CD4-positive, alpha-beta T cell treated with Interleukin-6 at 100 ng/mL for 8 hours (primary cell): Measurements from ENCODE around the gene CSF1.
"Not testable (repeated sequence)": the region's sequence is repeated elsewhere in the genome, so short reads cannot be mapped to it uniquely, and the experiment has no call there.

Experiments used
- DNase-seq: peaks from one replicate; pipeline ENCODE4 v3.0.0-alpha.2; 2020; ENCODE audit warnings: mixed read lengths, low spot score

The CSF1 gene

GRCh38 chr1:109910123-109910962 is at the start of gene CSF1:
CSF1 (plus strand) TSS chr1:109910849; CDS start chr1:109911024, 175 bp downstream.
- peak; percentile 46 for DNase-seq

- DNase-seq, result not testable (repeated sequence)
Measured at GRCh38 chr1:109861616-109862015, 49.0 kb upstream of the CSF1 start.

GRCh38 chr1:109863667-109864046 is 47.0 kb upstream of the CSF1 start:
- DNase-seq, result no peak

GRCh38 chr1:109864047-109864822 is 46.4 kb upstream of the CSF1 start:
- no peak for DNase-seq

DNA sequence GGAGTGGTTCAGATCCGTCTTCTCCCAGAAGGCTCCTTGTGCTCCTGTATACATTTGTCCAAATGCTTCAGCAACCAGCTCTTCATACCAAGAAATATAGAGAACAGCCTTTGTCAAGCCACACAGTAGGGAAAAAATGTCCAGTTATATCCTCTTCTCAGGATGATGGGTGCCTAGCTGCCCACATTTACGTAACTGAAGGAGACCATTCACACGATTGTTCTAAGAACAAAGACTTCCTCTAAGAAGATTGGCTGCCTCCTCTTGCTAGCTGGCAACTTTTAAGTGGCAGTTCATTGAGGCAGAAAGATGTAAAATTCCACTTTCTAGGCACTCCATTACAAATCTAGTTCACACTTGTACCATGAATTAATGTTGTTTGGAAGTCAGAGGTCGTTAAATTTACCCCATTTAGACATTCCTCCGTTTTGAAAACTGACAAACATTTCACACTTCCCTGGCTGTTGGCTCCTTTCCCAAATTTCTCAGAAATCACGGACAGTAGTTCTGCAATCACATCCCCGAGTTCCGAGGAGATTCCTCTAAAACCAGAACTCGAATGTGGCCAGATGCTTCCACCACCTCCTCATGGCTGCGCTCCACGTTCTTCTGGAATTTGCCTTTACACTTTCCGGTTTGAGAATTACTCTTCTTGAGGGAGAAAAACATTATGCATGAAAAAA is 45.6 kb upstream of the CSF1 start:
- DNase-seq, result no peak

- DNase-seq, result no peak
Measured at GRCh38 chr1:109866071-109866470, 44.6 kb upstream of the CSF1 start.

DNA sequence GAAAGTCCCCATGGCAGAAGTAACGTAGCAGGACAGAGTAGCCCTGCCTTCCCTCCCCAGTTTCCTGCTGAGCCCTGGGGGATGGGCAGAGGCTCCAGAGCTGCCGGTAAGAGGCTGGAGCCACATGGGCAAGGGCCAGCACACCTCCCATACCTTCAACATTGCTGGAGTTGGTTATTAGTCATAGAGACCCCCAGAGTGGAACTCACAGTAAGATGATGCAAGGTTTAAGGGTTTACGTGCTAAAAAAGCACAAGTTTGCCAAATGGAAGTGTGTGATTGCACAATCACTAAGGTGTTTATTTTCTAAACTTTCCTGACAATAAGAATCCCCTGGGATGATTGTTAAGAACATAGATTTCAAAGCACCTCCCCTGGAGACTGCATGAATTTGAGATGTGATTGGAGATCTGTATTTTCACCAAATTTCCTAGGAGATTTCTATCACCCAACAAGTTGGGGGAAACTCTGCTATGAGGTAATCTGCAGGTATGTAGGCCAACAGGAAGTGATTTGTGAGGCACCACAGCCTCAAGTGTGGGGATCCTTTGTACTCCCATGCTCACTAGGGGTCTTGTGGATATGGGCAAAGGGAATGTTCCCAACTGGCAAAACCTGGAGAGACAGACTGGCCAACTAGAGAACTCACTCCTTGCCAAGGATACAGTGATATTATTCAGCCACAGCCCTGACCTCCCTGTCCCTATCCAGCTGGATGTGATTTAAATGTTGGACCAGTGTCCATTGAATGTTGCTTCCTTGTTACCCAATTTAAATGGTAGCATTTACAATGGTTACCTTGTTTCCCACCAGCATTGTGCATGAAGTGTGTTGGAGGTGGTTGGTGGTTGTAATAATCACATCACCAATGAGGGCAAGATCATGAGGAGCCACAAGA is 37.1 kb upstream of the CSF1 start:
- DNase-seq, result no peak

- DNase-seq, result no peak
Measured at GRCh38 chr1:109874445-109874844, 36.2 kb upstream of the CSF1 start.

- DNase-seq, result no peak
Measured at GRCh38 chr1:109875874-109876273, 34.8 kb upstream of the CSF1 start.

GRCh38 chr1:109876617-109877316 is 33.9 kb upstream of the CSF1 start:
- DNase-seq, result no peak

DNA sequence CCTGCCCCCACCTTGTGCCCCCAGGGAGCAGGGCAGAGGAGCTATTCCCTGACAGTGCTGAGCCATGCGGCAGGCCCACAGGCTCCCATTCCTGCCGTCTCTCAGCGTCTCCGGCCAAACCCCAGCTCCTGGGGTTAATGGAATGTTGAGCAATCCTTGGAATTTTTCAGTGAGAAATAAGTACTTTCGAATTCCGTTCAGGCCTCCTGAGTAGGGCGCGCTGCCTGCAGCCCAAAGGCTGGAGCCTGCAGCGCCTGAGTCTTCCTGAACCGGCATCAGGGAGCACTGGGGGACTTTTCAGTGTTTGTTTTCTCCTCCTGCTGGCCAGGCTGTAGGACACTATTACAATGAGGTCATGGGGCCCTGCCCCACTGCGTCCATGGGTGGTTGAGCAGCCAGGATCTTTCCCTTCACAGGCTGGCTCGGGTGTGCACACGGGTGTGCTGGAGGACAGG is 33.3 kb upstream of the CSF1 start:
- no peak for DNase-seq

- no peak for DNase-seq
Measured at GRCh38 chr1:109877776-109878175, 32.9 kb upstream of the CSF1 start.

DNA sequence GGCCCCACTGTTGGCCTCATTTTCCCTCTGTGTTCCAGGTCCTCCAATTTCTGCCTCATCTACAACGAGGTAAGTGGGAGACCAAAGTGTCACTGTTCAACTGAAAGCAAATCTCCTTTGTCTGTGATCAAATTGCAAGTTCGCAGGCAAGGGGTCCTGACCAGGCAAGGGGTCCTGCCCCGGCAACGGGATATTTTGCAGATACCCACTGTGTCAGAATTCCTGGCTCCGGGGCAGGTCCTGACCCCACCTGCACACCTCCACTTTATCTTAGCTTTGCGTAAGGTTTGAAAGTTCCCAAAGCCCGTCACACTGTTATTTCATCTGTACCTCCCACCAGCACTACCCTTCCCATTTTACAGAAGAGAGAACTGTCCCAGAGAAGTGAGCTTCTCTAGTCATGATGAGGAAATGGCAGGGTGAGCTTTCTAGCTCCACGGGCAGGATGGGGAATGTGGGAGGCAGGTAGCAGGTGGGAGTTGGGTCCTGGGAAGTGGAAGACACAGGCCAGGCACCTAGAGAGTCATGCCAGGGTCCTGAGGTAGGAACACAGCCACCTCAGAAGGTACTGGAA is 32.0 kb upstream of the CSF1 start:
- no peak for DNase-seq

GRCh38 chr1:109879371-109879770 is 31.3 kb upstream of the CSF1 start:
- not testable (repeated sequence) for DNase-seq

DNA sequence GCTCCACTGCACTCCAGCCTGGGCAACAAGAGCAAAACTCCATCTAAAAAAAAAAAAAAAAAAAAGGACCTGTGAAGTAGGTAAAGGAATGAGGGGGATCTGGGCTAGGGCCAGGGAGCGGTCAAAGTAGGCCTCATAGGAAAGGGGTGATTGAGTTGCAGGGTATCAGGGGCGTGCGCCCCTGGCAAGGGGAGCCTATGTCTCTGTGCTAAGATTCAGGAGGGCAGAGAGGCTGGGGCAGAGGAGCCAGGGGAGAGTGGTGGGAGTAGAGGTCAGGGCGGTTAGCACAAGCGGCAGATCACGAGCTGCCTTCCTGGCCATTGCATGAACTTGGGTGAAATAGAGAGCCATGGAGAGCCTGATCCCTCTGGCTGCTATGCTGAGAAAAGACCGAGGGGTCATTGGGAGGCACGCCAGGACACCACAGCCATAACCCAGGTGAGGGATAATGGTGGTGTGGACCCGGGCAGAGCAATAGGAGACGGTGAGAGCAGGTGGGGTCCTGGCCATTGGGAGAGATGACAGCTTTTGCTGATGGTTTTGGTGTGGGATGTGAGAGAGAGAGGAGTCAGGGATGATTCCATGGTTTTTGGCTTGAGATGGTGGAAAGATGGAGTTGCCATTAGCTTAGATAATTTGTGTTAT is 30.6 kb upstream of the CSF1 start:
- no peak for DNase-seq

DNA sequence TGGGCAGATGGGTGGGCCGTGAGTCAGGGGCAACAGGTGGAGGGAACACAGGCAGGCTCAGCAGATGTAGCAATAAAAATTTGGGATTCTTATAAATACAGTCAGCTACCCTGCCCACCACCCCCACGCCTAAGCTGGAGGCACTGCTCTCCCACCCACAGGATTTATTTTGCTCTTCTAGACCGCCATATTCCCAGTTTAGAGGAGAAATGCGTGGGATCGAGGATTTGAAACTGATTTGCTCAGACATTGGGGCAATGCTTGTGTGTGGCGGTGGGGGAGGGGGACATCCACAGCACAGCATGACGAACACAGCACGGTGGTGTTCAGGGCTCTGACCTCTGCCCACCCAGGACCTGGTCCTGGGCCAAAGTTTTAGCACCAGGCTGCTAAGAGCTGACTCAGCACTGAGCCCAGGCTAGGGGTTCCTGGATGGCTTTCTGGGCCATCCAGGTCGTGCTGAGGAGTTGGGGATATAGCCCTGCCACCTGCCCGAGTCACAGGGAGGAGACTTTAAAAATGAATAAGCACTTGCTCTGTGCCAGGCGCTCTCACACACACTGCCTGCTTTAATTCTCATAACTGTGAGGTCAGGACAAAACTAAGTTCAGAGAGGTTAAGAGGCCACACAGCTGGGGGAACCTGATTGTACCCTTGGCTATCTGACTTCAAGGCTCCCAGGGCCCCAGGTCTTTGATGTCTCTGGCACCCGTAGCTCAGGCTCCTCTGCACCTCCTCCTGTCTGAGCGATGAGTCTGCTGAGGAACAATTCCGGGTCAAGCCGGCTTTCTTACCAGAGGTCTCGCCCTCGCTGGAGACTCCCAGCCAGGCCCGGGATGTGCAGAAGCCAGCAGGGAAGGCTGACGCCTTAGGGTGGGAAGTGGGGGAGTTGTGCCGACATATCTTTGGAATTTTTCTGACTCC is 29.4 kb upstream of the CSF1 start:
- DNase-seq, result no peak

- no peak for DNase-seq
Measured at GRCh38 chr1:109881906-109882287, 28.8 kb upstream of the CSF1 start.

DNA sequence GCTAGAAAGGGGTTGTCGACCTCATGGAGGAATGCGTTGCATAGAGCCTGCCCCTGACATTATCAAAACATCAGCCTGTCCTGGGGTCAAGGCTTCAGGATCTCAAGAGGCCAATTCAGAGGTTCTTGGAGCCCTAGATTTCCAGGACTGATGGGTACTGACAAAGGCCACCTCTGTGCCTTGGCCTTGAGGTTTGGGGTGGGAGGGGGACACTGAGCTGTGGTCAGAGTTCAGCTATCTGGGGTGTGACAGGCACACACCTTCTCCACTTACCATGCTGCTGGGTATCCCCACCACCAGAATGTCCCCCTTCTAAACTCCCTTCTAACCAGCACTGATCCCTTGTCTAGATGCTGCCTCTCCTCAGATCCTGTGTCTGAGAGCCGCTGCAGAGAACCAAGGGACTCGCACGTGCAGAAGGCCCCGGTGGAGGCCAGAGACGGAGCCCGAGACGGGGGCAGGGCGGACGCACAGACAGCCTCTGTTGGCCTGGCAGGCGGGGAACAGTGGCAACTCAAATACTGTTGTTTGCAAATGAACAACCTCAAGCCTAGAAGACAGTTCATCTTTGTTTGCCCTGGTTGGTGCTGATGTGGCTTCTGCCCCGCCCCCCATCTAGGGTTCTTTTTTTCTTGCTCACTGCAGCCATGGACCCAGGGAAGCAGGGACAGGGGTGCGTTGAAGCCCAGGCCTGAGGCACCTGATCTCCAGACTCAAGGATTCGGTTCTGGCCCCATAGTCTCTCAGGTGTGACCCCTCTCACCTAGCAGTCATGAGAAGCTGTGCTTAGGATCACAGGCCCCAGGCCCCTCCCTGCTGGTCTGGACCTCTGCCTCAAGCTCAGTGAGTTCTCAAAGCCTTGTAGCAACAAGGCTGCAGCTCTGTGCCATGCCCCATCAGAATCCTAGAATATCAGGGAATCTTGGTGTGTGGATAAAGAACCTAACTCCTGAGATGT is 28.1 kb upstream of the CSF1 start:
- DNase-seq, result no peak
